H9 (cell line): Measurements from ENCODE around the gene CDK14. TPM values are rescaled to one million over a fixed set of nuclear protein-coding genes. Genes with fewer than 3 reads are reported as not detected.

Experiments used
- DNase-seq: peaks from one replicate; pipeline ENCODE4 v3.0.0-alpha.2; 2017
- H2AFZ ChIP-seq: one replicate; pipeline ENCODE4 v1.6.1; 2013; ENCODE audit warnings: mild to moderate bottlenecking, low read length, control low read depth, moderate library complexity
- H2AK5ac ChIP-seq: 2 replicates; pipeline ENCODE4 v1.6.1; 2013; ENCODE audit warnings: low read length, control low read depth, mixed read lengths; ENCODE audit not compliant: insufficient read length
- H2BK120ac ChIP-seq: one replicate; pipeline ENCODE4 v1.6.1; 2013; ENCODE audit warnings: low read depth, mild to moderate bottlenecking, low read length, control low read depth, inconsistent platforms; ENCODE audit not compliant: poor library complexity, severe bottlenecking
- H2BK12ac ChIP-seq: 2 replicates; pipeline ENCODE4 v1.6.1; 2013; ENCODE audit warnings: low read length, control low read depth, mixed read lengths, low read depth; ENCODE audit not compliant: insufficient read length
- H2BK15ac ChIP-seq: 2 replicates; pipeline ENCODE4 v1.6.1; 2013; ENCODE audit warnings: low read depth, low read length, control low read depth
- H2BK20ac ChIP-seq: one replicate; pipeline ENCODE4 v1.6.1; 2013; ENCODE audit warnings: low read depth, mild to moderate bottlenecking, low read length, control low read depth, inconsistent platforms; ENCODE audit not compliant: poor library complexity, severe bottlenecking
- H2BK5ac ChIP-seq: 2 replicates; pipeline ENCODE4 v1.6.1; 2013; ENCODE audit warnings: low read length, control low read depth, mixed read lengths; ENCODE audit not compliant: insufficient read length
- H3K14ac ChIP-seq: 2 replicates; pipeline ENCODE4 v1.6.1; 2013; ENCODE audit warnings: low read length, control low read depth; ENCODE audit not compliant: insufficient read depth
- H3K18ac ChIP-seq: 2 replicates; pipeline ENCODE4 v1.6.1; 2013; ENCODE audit warnings: low read depth, mild to moderate bottlenecking, mixed read lengths, low read length, control low read depth; ENCODE audit not compliant: insufficient read length
- H3K23ac ChIP-seq: 2 replicates; pipeline ENCODE4 v1.6.1; 2013; ENCODE audit warnings: low read length, control low read depth, mixed read lengths, low read depth; ENCODE audit not compliant: insufficient read length
- H3K23me2 ChIP-seq: 2 replicates; pipeline ENCODE4 v1.6.1; 2013; ENCODE audit warnings: low read depth, mild to moderate bottlenecking, mixed read lengths, low read length, control low read depth; ENCODE audit not compliant: insufficient read length, poor library complexity, severe bottlenecking
- H3K27ac ChIP-seq: 2 replicates; pipeline ENCODE4 v1.5.1; 2013; ENCODE audit warnings: low read length, control low read depth, mixed read lengths, low read depth; ENCODE audit not compliant: insufficient read length
- H3K27me3 ChIP-seq: 2 replicates; pipeline ENCODE4 v1.6.1; 2013; ENCODE audit warnings: low read length, control low read depth, inconsistent platforms; ENCODE audit not compliant: insufficient read depth
- H3K4ac ChIP-seq: 2 replicates; pipeline ENCODE4 v1.6.1; 2013; ENCODE audit warnings: low read depth, mild to moderate bottlenecking, control low read depth, inconsistent platforms, low read length, moderate library complexity
- H3K4me1 ChIP-seq: 2 replicates; pipeline ENCODE4 v1.6.1; 2013; ENCODE audit warnings: low read length, control low read depth, inconsistent platforms; ENCODE audit not compliant: insufficient read depth
- H3K4me2 ChIP-seq: 2 replicates; pipeline ENCODE4 v1.6.1; 2013; ENCODE audit warnings: low read length, control low read depth, mixed read lengths; ENCODE audit not compliant: insufficient read length, insufficient read depth
- H3K56ac ChIP-seq: 2 replicates; pipeline ENCODE4 v1.6.1; 2013; ENCODE audit warnings: low read depth, mild to moderate bottlenecking, mixed read lengths, low read length, control low read depth; ENCODE audit not compliant: insufficient read length
- H3K79me1 ChIP-seq: 2 replicates; pipeline ENCODE4 v1.6.1; 2013; ENCODE audit warnings: low read depth, mild to moderate bottlenecking, moderate library complexity, low read length, control low read depth, inconsistent platforms; ENCODE audit not compliant: insufficient read depth, poor library complexity, severe bottlenecking
- H3K79me2 ChIP-seq: 2 replicates; pipeline ENCODE4 v1.6.1; 2013; ENCODE audit warnings: low read length, control low read depth, inconsistent platforms; ENCODE audit not compliant: insufficient read depth
- H3K9ac ChIP-seq: 2 replicates; pipeline ENCODE4 v1.6.1; 2013; ENCODE audit warnings: low read length, control low read depth, mixed read lengths; ENCODE audit not compliant: insufficient read length; ENCODE audit errors: extremely low read depth
- H3K9me3 ChIP-seq: one replicate; pipeline ENCODE4 v1.6.1; 2013; ENCODE audit warnings: low read depth, low read length, inconsistent platforms; ENCODE audit not compliant: control insufficient read depth
- H3T11ph ChIP-seq: one replicate; pipeline ENCODE4 v1.6.1; 2013; ENCODE audit warnings: mild to moderate bottlenecking, low read length, control low read depth, inconsistent platforms
- H4K20me1 ChIP-seq: one replicate; pipeline ENCODE4 v1.6.1; 2013; ENCODE audit not compliant: control insufficient read depth, insufficient read length, insufficient read depth
- H4K5ac ChIP-seq: 2 replicates; pipeline ENCODE4 v1.6.1; 2013; ENCODE audit warnings: low read depth, mild to moderate bottlenecking, mixed read lengths, low read length, control low read depth; ENCODE audit not compliant: insufficient read length
- H4K8ac ChIP-seq: replicated peaks from 2 replicates; pipeline ENCODE4 v1.6.1; 2013; ENCODE audit warnings: low read length, control low read depth, mixed read lengths, low read depth; ENCODE audit not compliant: insufficient read length
- H4K91ac ChIP-seq: 2 replicates; pipeline ENCODE4 v1.6.1; 2013; ENCODE audit warnings: low read depth, mild to moderate bottlenecking, moderate library complexity, mixed read lengths, low read length, control low read depth; ENCODE audit not compliant: insufficient read length
- H3K27ac Mint-ChIP-seq, 3 experiments: 2 replicates in 2 of 3; 3 replicates in 1 of 3; pipeline ENCODE4 v1.8.0; 2020 to 2021; ENCODE audit warnings: mixed read lengths in 3 of 3, mild to moderate bottlenecking in 1 of 3, moderate library complexity in 1 of 3
- H3K27me3 Mint-ChIP-seq: 2 replicates; pipeline ENCODE4 v1.8.0; 2021; ENCODE audit warnings: low read depth, mild to moderate bottlenecking, moderate library complexity, mixed read lengths
- H3K36me3 Mint-ChIP-seq, 3 experiments: 2 replicates in 2 of 3; 3 replicates in 1 of 3; pipeline ENCODE4 v1.8.0; 2020 to 2021; ENCODE audit warnings: low read depth in 3 of 3, mixed read lengths in 3 of 3; ENCODE audit not compliant: insufficient read depth in 1 of 3
- H3K4me1 Mint-ChIP-seq, 2 experiments: 2 replicates each; pipeline ENCODE4 v1.8.0; 2020; ENCODE audit warnings: mixed read lengths in 2 of 2
- H3K4me3 Mint-ChIP-seq, 2 experiments: 2 replicates in 1 of 2; 3 replicates in 1 of 2; pipeline ENCODE4 v1.8.0; 2020 to 2021; ENCODE audit warnings: mild to moderate bottlenecking in 2 of 2, mixed read lengths in 2 of 2, moderate library complexity in 1 of 2
- H3K9me3 Mint-ChIP-seq, 2 experiments: 2 replicates in 1 of 2; 3 replicates in 1 of 2; pipeline ENCODE4 v1.8.0; 2020; ENCODE audit warnings: mild to moderate bottlenecking in 2 of 2, mixed read lengths in 2 of 2, moderate library complexity in 1 of 2
- WGBS: extraction: QIAGEN DNeasy Blood & Tissue Kit; methylation state at CpG from one replicate; pipeline ENCODE4 v1.1.7; 2013; ENCODE audit warnings: missing lambda C conversion rate, low lambda C conversion rate, mixed read lengths; ENCODE audit not compliant: insufficient read length; ENCODE audit errors: extremely low coverage; 5-methylcytosine and 5-hydroxymethylcytosine counted together
- total RNA-seq: library from RNA; stranded (reverse); gene quantifications from 2 replicates; pipeline ENCODE4 v1.2.1, GENCODE V29; 2021
- TF ChIP-seq, protein P1 (sequence below): fragments of 200-600 bp; sonication (generic); conservative IDR thresholded peaks from 3 replicates; pipeline ENCODE4 v1.8.0; 2021; ENCODE audit warnings: antibody characterized with exemption, mild to moderate bottlenecking

The CDK14 gene
- total RNA-seq, 1 experiment from 2014 or later = 23.9 TPM

DNA sequence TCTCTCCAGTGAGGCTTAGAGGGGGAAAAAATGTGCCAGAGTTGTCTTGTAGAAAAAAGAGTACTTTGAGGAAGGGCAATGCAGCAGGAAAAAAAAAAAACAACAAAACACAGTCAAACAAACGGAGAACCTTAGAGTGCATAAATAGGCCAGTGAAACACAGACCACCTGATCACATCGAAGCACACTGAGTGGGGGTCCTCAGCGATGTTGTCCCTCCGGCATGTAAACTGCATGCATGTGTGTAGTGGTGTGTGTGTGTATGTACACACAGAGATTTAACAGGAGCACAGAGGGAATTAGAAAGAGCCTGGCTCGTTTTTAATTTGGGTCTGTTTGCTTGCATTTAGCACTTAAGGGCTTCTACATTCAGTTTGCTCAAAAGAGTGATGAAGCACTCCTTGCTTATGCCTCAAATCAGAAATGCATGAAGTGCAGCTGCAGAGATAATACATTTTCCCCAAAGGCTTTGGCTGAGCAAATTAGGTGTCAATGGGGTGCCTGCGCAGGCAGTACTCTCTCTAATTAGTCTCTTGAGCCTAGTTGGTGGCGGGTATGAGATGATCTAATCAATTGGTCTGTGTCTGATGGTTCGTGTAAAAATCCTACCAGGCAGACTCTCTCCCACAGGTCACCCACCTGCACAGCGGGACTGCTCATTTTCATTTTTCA is 605.5 kb downstream of the CDK14 start:
- WGBS = no CpG with 5 or more reads among the region's 9 CpGs
- no peak overlapping the region for H4K5ac ChIP-seq
- no peak overlapping the region for H2BK120ac ChIP-seq
- Mint-ChIP-seq H3K9me3 (no peaks in the 10 kb centered on the region; a peak in 1 of 5 replicates), H3K27me3 (no peaks in the 10 kb centered on the region), H3K4me3 (no peak overlapping the region), H3K4me1 (peaks cover 0 to 3% of the 10 kb centered on the region in 2 experiments; a peak in 1 of 4 replicates), H3K36me3 (no peaks in the 10 kb centered on the region), H3K27ac (peak overlapping the region in 2 of 3 experiments; percentile 9 to 25; a peak in 1 of 7 replicates)
- H3K27me3 ChIP-seq = no peaks in the 10 kb centered on the region
- H3K18ac ChIP-seq = no peak overlapping the region
- no peak for DNase-seq
- H3K23ac ChIP-seq = no peak overlapping the region
- H3K4me1 ChIP-seq = no peaks in the 10 kb centered on the region
- no peak overlapping the region for H3K9ac ChIP-seq
- 0 out of 2 replicates have a peak overlapping the region, but pooled peaks have one; percentile 69 for H2BK15ac ChIP-seq
- H2AK5ac ChIP-seq = no peak overlapping the region
- no peaks in the 10 kb centered on the region for H3K9me3 ChIP-seq
- no peak overlapping the region for H3K56ac ChIP-seq
- H2BK20ac ChIP-seq = no peak overlapping the region
- H3K14ac ChIP-seq = no peak overlapping the region
- no peak overlapping the region for H3T11ph ChIP-seq
- H3K27ac ChIP-seq = no peak overlapping the region
- H2BK12ac ChIP-seq = no peak overlapping the region
- H3K4me2 ChIP-seq = no peak overlapping the region
- no peaks in the 10 kb centered on the region for H3K23me2 ChIP-seq
- H3K4ac ChIP-seq = no peak overlapping the region
- H2AFZ ChIP-seq = no peak overlapping the region
- no peak overlapping the region for H4K8ac ChIP-seq
- H4K91ac ChIP-seq = no peak overlapping the region
- H3K79me2 ChIP-seq = no peaks in the 10 kb centered on the region
- H3K79me1 ChIP-seq = no peaks in the 10 kb centered on the region
- H4K20me1 ChIP-seq = no peaks in the 10 kb centered on the region
- TF ChIP-seq, protein P1, sequence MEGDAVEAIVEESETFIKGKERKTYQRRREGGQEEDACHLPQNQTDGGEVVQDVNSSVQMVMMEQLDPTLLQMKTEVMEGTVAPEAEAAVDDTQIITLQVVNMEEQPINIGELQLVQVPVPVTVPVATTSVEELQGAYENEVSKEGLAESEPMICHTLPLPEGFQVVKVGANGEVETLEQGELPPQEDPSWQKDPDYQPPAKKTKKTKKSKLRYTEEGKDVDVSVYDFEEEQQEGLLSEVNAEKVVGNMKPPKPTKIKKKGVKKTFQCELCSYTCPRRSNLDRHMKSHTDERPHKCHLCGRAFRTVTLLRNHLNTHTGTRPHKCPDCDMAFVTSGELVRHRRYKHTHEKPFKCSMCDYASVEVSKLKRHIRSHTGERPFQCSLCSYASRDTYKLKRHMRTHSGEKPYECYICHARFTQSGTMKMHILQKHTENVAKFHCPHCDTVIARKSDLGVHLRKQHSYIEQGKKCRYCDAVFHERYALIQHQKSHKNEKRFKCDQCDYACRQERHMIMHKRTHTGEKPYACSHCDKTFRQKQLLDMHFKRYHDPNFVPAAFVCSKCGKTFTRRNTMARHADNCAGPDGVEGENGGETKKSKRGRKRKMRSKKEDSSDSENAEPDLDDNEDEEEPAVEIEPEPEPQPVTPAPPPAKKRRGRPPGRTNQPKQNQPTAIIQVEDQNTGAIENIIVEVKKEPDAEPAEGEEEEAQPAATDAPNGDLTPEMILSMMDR = no peak
- no peak overlapping the region for H2BK5ac ChIP-seq
